Skin epidermis (tissue), 12 donors: ENCODE data around the gene LGALS9C.
"Not testable (repeated sequence)": the region's sequence is repeated elsewhere in the genome, so short reads cannot be mapped to it uniquely, and the experiment has no call there.

ENCODE experiments used
- H3K27ac ChIP-seq, 21 experiments: fragments of 200-600 bp; sonication (generic) in 11 of 21; one replicate each; pipeline ENCODE4 v1.5.0; 2020; ENCODE audit warnings: mild to moderate bottlenecking in 3 of 21, inconsistent platforms in 2 of 21, moderate library complexity in 2 of 21
- H3K4me3 ChIP-seq, 7 experiments: fragments of 200-600 bp; sonication (generic) in 2 of 7; one replicate each; pipeline ENCODE4 v1.5.0; 2020; ENCODE audit warnings: inconsistent platforms in 2 of 7, mild to moderate bottlenecking in 2 of 7, moderate library complexity in 1 of 7

LGALS9C gene

GRCh38 chr17:18477367-18477766 lies 778 bp downstream of the LGALS9C start:
- H3K27ac ChIP-seq, H3K4me3 ChIP-seq: not testable (repeated sequence)

- H3K27ac ChIP-seq, H3K4me3 ChIP-seq: not testable (repeated sequence)
These were observed 1.8 kb downstream of the LGALS9C start for GRCh38 chr17:18478362-18478761.

- H3K4me3 ChIP-seq, H3K27ac ChIP-seq: not testable (repeated sequence)
These were observed 2.5 kb downstream of the LGALS9C start for GRCh38 chr17:18478977-18479595.

GRCh38 chr17:18481775-18482174 lies 5.2 kb downstream of the LGALS9C start:
- not testable (repeated sequence) for H3K4me3 ChIP-seq, H3K27ac ChIP-seq

- not testable (repeated sequence) for H3K27ac ChIP-seq, H3K4me3 ChIP-seq
These were observed 9.4 kb downstream of the LGALS9C start for GRCh38 chr17:18485936-18486464.

- not testable (repeated sequence) for H3K27ac ChIP-seq, H3K4me3 ChIP-seq
These were observed 11.0 kb downstream of the LGALS9C start for GRCh38 chr17:18487633-18488032.

- H3K27ac ChIP-seq, H3K4me3 ChIP-seq: not testable (repeated sequence)
These were observed 12.0 kb downstream of the LGALS9C start for GRCh38 chr17:18488622-18489021.

- not testable (repeated sequence) for H3K4me3 ChIP-seq, H3K27ac ChIP-seq
These were observed 13.4 kb downstream of the LGALS9C start for GRCh38 chr17:18490016-18490415.

- not testable (repeated sequence) for H3K27ac ChIP-seq
These were observed 16.3 kb downstream of the LGALS9C start for GRCh38 chr17:18492712-18493480.

GRCh38 chr17:18494250-18494768 lies 17.7 kb downstream of the LGALS9C start:
- H3K27ac ChIP-seq, H3K4me3 ChIP-seq: not testable (repeated sequence)

More at GRCh38 chr17:18492712-18493480, 16.3 kb downstream of the LGALS9C start:
- not testable (repeated sequence) for H3K4me3 ChIP-seq

GRCh38 chr17:18497044-18497443 lies 20.5 kb downstream of the LGALS9C start:
- not testable (repeated sequence) for H3K4me3 ChIP-seq, H3K27ac ChIP-seq

- H3K27ac ChIP-seq, H3K4me3 ChIP-seq: not testable (repeated sequence)
These were observed 22.5 kb downstream of the LGALS9C start for GRCh38 chr17:18499100-18499499.

- H3K4me3 ChIP-seq, H3K27ac ChIP-seq: not testable (repeated sequence)
These were observed 23.2 kb downstream of the LGALS9C start for GRCh38 chr17:18499756-18500155.

- H3K27ac ChIP-seq, H3K4me3 ChIP-seq: not testable (repeated sequence)
These were observed 23.7 kb downstream of the LGALS9C start for GRCh38 chr17:18500281-18500680.

GRCh38 chr17:18500816-18501215 lies 24.2 kb downstream of the LGALS9C start:
- not testable (repeated sequence) for H3K27ac ChIP-seq, H3K4me3 ChIP-seq

GRCh38 chr17:18503221-18503620 lies 26.6 kb downstream of the LGALS9C start:
- not testable (repeated sequence) for H3K27ac ChIP-seq, H3K4me3 ChIP-seq

GRCh38 chr17:18507729-18508128 lies 31.1 kb downstream of the LGALS9C start:
- H3K27ac ChIP-seq, H3K4me3 ChIP-seq: not testable (repeated sequence)

GRCh38 chr17:18508667-18509066 lies 32.1 kb downstream of the LGALS9C start:
- H3K4me3 ChIP-seq, H3K27ac ChIP-seq: not testable (repeated sequence)

GRCh38 chr17:18521100-18521499 lies 44.5 kb downstream of the LGALS9C start:
- H3K27ac ChIP-seq, H3K4me3 ChIP-seq: not testable (repeated sequence)

- not testable (repeated sequence) for H3K27ac ChIP-seq, H3K4me3 ChIP-seq
These were observed 48.4 kb downstream of the LGALS9C start for GRCh38 chr17:18525015-18525414.
